ENCODE measurements around the gene KIF16B. TPM values are rescaled to one million over a fixed set of nuclear protein-coding genes. Genes with fewer than 3 reads are reported as not detected.

The KIF16B gene
- total RNA-seq, 2 experiments from 2014 or later = 3.2 to 3.4 TPM

- H3K27me3 Mint-ChIP-seq (ENCODE audit: low read depth) = no peaks in the 10 kb centered on the region
- no peak for ATAC-seq
- ChIA-PET CTCF (no interaction called here), POLR2A (no interaction called here)
- no peaks in the 10 kb centered on the region for H3K9me3 Mint-ChIP-seq (ENCODE audit: insufficient read depth)
- H3K27ac Mint-ChIP-seq = no peak overlapping the region
- H3K36me3 Mint-ChIP-seq (ENCODE audit: low read depth) = no peaks in the 10 kb centered on the region
- H3K4me1 Mint-ChIP-seq (ENCODE audit: low read depth) = no peaks in the 10 kb centered on the region
- no peak overlapping the region for H3K4me3 Mint-ChIP-seq
- DNase-seq = no peak
Measured at GRCh38 chr20:16500197-16500596, 73.1 kb downstream of the KIF16B start.

- Mint-ChIP-seq H3K27ac (no peak overlapping the region), H3K36me3 (ENCODE audit: low read depth) (no peaks in the 10 kb centered on the region), H3K4me1 (ENCODE audit: low read depth) (no peaks in the 10 kb centered on the region), H3K9me3 (ENCODE audit: insufficient read depth) (no peaks in the 10 kb centered on the region), H3K27me3 (ENCODE audit: low read depth) (no peaks in the 10 kb centered on the region), H3K4me3 (no peak overlapping the region)
- ATAC-seq (no peak), DNase-seq (no peak)
- POLR2A ChIA-PET = no interaction called here
- CTCF ChIA-PET = no interaction called here
Measured at GRCh38 chr20:16498526-16499253, 74.6 kb downstream of the KIF16B start.

GRCh38 chr20:16497896-16498295 is 75.4 kb downstream of the KIF16B start:
- ChIA-PET POLR2A (no interaction called here), CTCF (no interaction called here)
- Mint-ChIP-seq H3K27me3 (ENCODE audit: low read depth) (no peaks in the 10 kb centered on the region), H3K4me3 (no peak overlapping the region), H3K27ac (no peak overlapping the region), H3K4me1 (ENCODE audit: low read depth) (no peaks in the 10 kb centered on the region), H3K36me3 (ENCODE audit: low read depth) (no peaks in the 10 kb centered on the region), H3K9me3 (ENCODE audit: insufficient read depth) (no peaks in the 10 kb centered on the region)
- DNase-seq (no peak), ATAC-seq (no peak)

GRCh38 chr20:16493486-16493885 is 79.8 kb downstream of the KIF16B start:
- Mint-ChIP-seq H3K27me3 (ENCODE audit: low read depth) (no peaks in the 10 kb centered on the region), H3K36me3 (ENCODE audit: low read depth) (no peaks in the 10 kb centered on the region), H3K27ac (no peak overlapping the region), H3K9me3 (ENCODE audit: insufficient read depth) (no peaks in the 10 kb centered on the region), H3K4me1 (ENCODE audit: low read depth) (no peaks in the 10 kb centered on the region), H3K4me3 (no peak overlapping the region)
- CTCF ChIA-PET = no interaction called here
- DNase-seq = no peak
- POLR2A ChIA-PET = no interaction called here
- ATAC-seq = no peak

- H3K4me3 Mint-ChIP-seq = no peak overlapping the region
- DNase-seq (no peak), ATAC-seq (no peak)
- H3K27me3 Mint-ChIP-seq (ENCODE audit: low read depth) = no peaks in the 10 kb centered on the region
- no peaks in the 10 kb centered on the region for H3K36me3 Mint-ChIP-seq (ENCODE audit: low read depth)
- POLR2A ChIA-PET = no interaction called here
- H3K27ac Mint-ChIP-seq = no peak overlapping the region
- no peaks in the 10 kb centered on the region for H3K9me3 Mint-ChIP-seq (ENCODE audit: insufficient read depth)
- CTCF ChIA-PET = no interaction called here
- H3K4me1 Mint-ChIP-seq (ENCODE audit: low read depth) = no peaks in the 10 kb centered on the region
Measured at GRCh38 chr20:16491294-16491905, 81.8 kb downstream of the KIF16B start.

- DNase-seq (no peak), ATAC-seq (no peak)
- no peaks in the 10 kb centered on the region for H3K4me1 Mint-ChIP-seq (ENCODE audit: low read depth)
- ChIA-PET CTCF (no interaction called here), POLR2A (no interaction called here)
- no peaks in the 10 kb centered on the region for H3K36me3 Mint-ChIP-seq (ENCODE audit: low read depth)
- no peak overlapping the region for H3K27ac Mint-ChIP-seq
- no peak overlapping the region for H3K4me3 Mint-ChIP-seq
- H3K27me3 Mint-ChIP-seq (ENCODE audit: low read depth) = no peaks in the 10 kb centered on the region
- H3K9me3 Mint-ChIP-seq (ENCODE audit: insufficient read depth) = no peaks in the 10 kb centered on the region
Measured at GRCh38 chr20:16490696-16491095, 82.6 kb downstream of the KIF16B start.

DNA sequence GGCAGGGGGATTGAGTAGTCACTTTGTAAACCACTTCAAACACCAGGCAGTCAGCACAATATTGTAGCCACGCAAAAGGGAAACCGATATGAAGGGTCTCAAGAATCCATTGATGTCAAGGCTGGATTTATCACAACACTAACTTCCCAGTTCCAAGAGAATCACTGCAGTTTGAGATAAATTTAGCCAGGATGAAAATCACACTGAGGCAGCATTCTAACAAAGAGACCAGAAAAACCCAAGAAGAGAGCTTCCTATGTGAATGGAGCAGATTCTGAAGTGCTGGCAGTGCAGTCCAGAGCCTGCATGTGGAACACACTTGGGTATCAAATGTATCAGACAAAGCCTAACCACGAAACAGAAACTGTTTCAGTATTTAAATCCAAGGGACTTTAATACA is 84.6 kb downstream of the KIF16B start:
- no peak for ATAC-seq
- Mint-ChIP-seq H3K27me3 (ENCODE audit: low read depth) (no peaks in the 10 kb centered on the region), H3K36me3 (ENCODE audit: low read depth) (no peaks in the 10 kb centered on the region), H3K9me3 (ENCODE audit: insufficient read depth) (no peaks in the 10 kb centered on the region), H3K4me1 (ENCODE audit: low read depth) (no peaks in the 10 kb centered on the region), H3K27ac (no peak overlapping the region), H3K4me3 (no peak overlapping the region)
- DNase-seq = no peak
- ChIA-PET CTCF (no interaction called here), POLR2A (no interaction called here)

- ATAC-seq = no peak
- ChIA-PET POLR2A (no interaction called here), CTCF (no interaction called here)
- Mint-ChIP-seq H3K27me3 (ENCODE audit: low read depth) (no peaks in the 10 kb centered on the region), H3K36me3 (ENCODE audit: low read depth) (no peaks in the 10 kb centered on the region), H3K4me3 (no peak overlapping the region), H3K27ac (no peak overlapping the region), H3K4me1 (ENCODE audit: low read depth) (no peaks in the 10 kb centered on the region), H3K9me3 (ENCODE audit: insufficient read depth) (no peaks in the 10 kb centered on the region)
- DNase-seq = no peak
Measured at GRCh38 chr20:16488086-16488485, 85.2 kb downstream of the KIF16B start.

DNA sequence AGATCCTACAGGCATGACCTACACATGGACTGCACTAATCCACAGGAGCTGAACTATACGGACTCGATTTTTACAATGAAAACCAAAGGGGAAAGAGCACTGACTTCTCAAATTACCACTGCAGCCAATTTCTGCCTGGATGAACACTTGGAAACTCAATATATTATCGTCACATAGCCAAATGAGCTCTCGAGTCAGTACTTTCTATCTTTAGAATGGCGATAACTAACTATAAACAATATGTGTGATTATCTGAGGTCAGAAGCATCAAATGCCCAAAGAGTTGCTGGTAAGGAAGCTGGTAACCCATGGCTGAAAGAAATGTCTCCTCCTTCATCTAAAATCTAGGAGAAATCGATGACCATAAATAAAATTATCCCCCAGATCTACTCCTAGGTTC is 86.7 kb downstream of the KIF16B start:
- DNase-seq (no peak), ATAC-seq (no peak)
- ChIA-PET POLR2A (no interaction called here), CTCF (interaction anchor here (0.8 kb wide), 1 partner anchor 11 kb away, joined by 3 read pairs; no protein-coding TSS in a partner anchor)
- H3K9me3 Mint-ChIP-seq (ENCODE audit: insufficient read depth) = no peaks in the 10 kb centered on the region
- H3K36me3 Mint-ChIP-seq (ENCODE audit: low read depth) = no peaks in the 10 kb centered on the region
- H3K27me3 Mint-ChIP-seq (ENCODE audit: low read depth) = no peaks in the 10 kb centered on the region
- H3K4me3 Mint-ChIP-seq = no peak overlapping the region
- no peaks in the 10 kb centered on the region for H3K4me1 Mint-ChIP-seq (ENCODE audit: low read depth)
- no peak overlapping the region for H3K27ac Mint-ChIP-seq

GRCh38 chr20:16485401-16485800 is 87.8 kb downstream of the KIF16B start:
- H3K4me1 Mint-ChIP-seq (ENCODE audit: low read depth) = no peaks in the 10 kb centered on the region
- DNase-seq (no peak), ATAC-seq (no peak)
- ChIA-PET CTCF (no interaction called here), POLR2A (no interaction called here)
- H3K27ac Mint-ChIP-seq = no peak overlapping the region
- no peaks in the 10 kb centered on the region for H3K27me3 Mint-ChIP-seq (ENCODE audit: low read depth)
- H3K36me3 Mint-ChIP-seq (ENCODE audit: low read depth) = no peaks in the 10 kb centered on the region
- no peak overlapping the region for H3K4me3 Mint-ChIP-seq
- no peaks in the 10 kb centered on the region for H3K9me3 Mint-ChIP-seq (ENCODE audit: insufficient read depth)

DNA sequence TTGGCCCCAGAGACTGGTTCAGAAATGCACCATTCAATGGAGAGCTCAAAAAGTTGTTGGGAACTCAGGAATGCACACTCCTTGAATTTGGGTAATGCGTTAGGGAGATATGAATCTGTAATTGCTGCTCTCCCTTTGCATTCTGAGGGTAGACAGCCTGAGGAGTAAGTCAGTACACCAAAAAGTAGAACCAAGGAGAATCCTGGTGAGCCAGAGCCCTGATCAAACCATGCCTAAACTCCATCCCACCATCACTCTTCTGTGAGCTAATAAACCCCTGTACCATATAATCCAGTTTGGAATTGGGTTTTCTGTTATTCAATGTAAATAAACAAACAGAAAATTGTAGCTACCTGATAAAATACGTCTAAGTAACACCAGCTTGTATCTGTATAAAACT is 90.2 kb downstream of the KIF16B start:
- ATAC-seq = no peak
- Mint-ChIP-seq H3K4me1 (ENCODE audit: low read depth) (no peaks in the 10 kb centered on the region), H3K27me3 (ENCODE audit: low read depth) (no peaks in the 10 kb centered on the region), H3K4me3 (no peak overlapping the region), H3K27ac (no peak overlapping the region), H3K36me3 (ENCODE audit: low read depth) (no peaks in the 10 kb centered on the region), H3K9me3 (ENCODE audit: insufficient read depth) (no peaks in the 10 kb centered on the region)
- ChIA-PET POLR2A (no interaction called here), CTCF (interaction anchor here (1.3 kb wide), 1 partner anchor 9 kb away, joined by 3 read pairs; no protein-coding TSS in a partner anchor)
- no peak for DNase-seq

GRCh38 chr20:16481977-16482376 is 91.3 kb downstream of the KIF16B start:
- Mint-ChIP-seq H3K4me3 (no peak overlapping the region), H3K27me3 (ENCODE audit: low read depth) (no peaks in the 10 kb centered on the region), H3K27ac (no peak overlapping the region), H3K36me3 (ENCODE audit: low read depth) (no peaks in the 10 kb centered on the region), H3K9me3 (ENCODE audit: insufficient read depth) (no peaks in the 10 kb centered on the region), H3K4me1 (ENCODE audit: low read depth) (no peaks in the 10 kb centered on the region)
- ChIA-PET CTCF (interaction anchor here (1.3 kb wide), 1 partner anchor 8 kb away, joined by 3 read pairs; no protein-coding TSS in a partner anchor), POLR2A (no interaction called here)
- ATAC-seq (no peak), DNase-seq (no peak)

DNA sequence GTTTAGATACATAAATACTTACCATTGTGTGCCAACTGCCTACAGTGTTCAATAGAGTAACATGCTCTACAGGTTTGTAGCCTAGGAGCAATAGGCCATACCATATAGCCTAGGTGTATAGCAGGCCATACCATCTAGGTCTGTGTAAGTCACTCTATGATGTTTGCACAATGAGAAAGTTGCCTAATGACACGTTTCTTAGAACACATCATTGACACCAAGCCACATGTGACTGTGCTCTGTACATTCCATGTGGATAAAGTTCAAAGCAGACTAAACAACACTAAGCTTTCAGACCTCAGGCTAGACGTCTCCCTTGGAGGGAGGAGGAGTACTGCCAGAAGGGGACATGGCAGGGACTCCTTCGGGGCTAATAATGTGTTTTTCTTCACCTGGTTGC is 93.6 kb downstream of the KIF16B start:
- ATAC-seq (no peak), DNase-seq (no peak)
- Mint-ChIP-seq H3K36me3 (ENCODE audit: low read depth) (no peaks in the 10 kb centered on the region), H3K27me3 (ENCODE audit: low read depth) (no peaks in the 10 kb centered on the region), H3K4me3 (no peak overlapping the region), H3K9me3 (ENCODE audit: insufficient read depth) (no peaks in the 10 kb centered on the region), H3K27ac (no peak overlapping the region), H3K4me1 (ENCODE audit: low read depth) (no peaks in the 10 kb centered on the region)
- POLR2A ChIA-PET = no interaction called here
- CTCF ChIA-PET = no interaction called here

Data from activated CD8-positive, alpha-beta T cell treated with anti-CD3 and anti-CD28 coated beads, Interleukin-2, amount 10 ng/mL, durations not matched to agents 7 days and 5 days (primary cell).